Lower leg skin (tissue), 3 donors: ENCODE data around the gene NDUFS4.

Source experiments
- CTCF ChIP-seq, 3 donors: fragments of 450-650 bp; IDR thresholded peaks; one replicate each; pipeline ENCODE4 v1.5.1; 2016; ENCODE audit warnings: antibody characterized with exemption in 3 of 3, mild to moderate bottlenecking in 3 of 3, moderate library complexity in 2 of 3
- POLR2A ChIP-seq, 2 donors: fragments of 450-650 bp; IDR thresholded peaks; one replicate each; pipeline ENCODE4 v1.6.1; 2016 to 2017; ENCODE audit warnings: antibody characterized with exemption in 2 of 2, mild to moderate bottlenecking in 1 of 2, moderate library complexity in 1 of 2

- TF ChIP-seq CTCF (IDR thresholded peaks at IDR 0.05): no peak
- no peak for TF ChIP-seq POLR2A (IDR thresholded peaks at IDR 0.05)
These were observed 20.1 kb downstream of the NDUFS4 start for GRCh38 chr5:53580547-53580946.
